ENCODE measurements around the gene VPS26A. TPM values are rescaled to one million over a fixed set of nuclear protein-coding genes. Genes with fewer than 3 reads are reported as not detected.

Gene VPS26A
- total and polyA plus RNA-seq, 2 donors (not counting 3 experiments of a cell fraction or from before 2014, with no cell fraction given), result 11.7 to 60.3 TPM

DNA sequence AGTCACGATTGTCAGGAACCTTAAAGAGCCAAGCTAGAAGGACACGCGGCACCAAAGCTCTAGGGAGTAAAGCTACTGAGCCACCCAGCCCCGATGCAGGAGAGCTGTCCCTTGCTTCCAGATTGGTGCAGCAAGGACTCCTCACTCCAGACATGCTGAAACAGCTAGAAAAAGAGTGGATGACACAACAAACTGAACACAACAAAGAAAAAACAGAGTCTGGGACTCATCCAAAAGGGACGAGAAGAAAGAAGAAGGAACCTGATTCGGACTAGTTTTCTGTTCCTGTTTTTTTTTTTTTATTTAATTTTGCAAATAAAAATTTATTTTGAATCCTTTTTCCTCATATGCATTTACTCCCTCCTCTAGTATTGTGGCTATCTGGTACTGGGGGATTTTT is 84.8 kb downstream of the VPS26A start:
- H3K9ac ChIP-seq (replicated peaks; ENCODE audit: extremely low read depth, insufficient read depth, low read length), result no peak overlapping the region
- DNase-seq (ENCODE audit: low read depth, low spot score), result no peak
- no peaks in the 10 kb centered on the region for H3K4me1 ChIP-seq (ENCODE audit: control insufficient read depth, extremely low read depth, insufficient read depth, low read length)
- no peaks in the 10 kb centered on the region for H3K9me3 ChIP-seq (replicated peaks; ENCODE audit: control insufficient read depth, insufficient read depth, low read length)
- FAIRE-seq, result no peak
- BruUV-seq (replicated peaks), result no TSS peak
- TF ChIP-seq, protein P1, sequence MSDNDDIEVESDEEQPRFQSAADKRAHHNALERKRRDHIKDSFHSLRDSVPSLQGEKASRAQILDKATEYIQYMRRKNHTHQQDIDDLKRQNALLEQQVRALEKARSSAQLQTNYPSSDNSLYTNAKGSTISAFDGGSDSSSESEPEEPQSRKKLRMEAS (IDR thresholded peaks at IDR 0.05; ENCODE audit: insufficient read depth, insufficient read length), result no peak
- TF ChIP-seq POLR2A (IDR thresholded peaks at IDR 0.05; ENCODE audit: low read depth, low read length) (no peak), POLR2AphosphoS5 (IDR thresholded peaks at IDR 0.05; ENCODE audit: insufficient read depth, low read depth, low read length) (no peak), GATA2 (IDR thresholded peaks at IDR 0.05; ENCODE audit: insufficient read depth, insufficient read length, low read depth, low read length) (no peak), JUN (IDR thresholded peaks at IDR 0.05; ENCODE audit: borderline replicate concordance, insufficient read depth, insufficient read length, low read depth) (no peak), EZH2 (IDR thresholded peaks at IDR 0.05; ENCODE audit: borderline replicate concordance, low read depth, low read length, severe bottlenecking) (no peak), FOS (IDR thresholded peaks at IDR 0.05; ENCODE audit: borderline replicate concordance, insufficient read depth, low read length) (no peak), MYC (IDR thresholded peaks at IDR 0.05; ENCODE audit: low read depth, low read length) (no peak)
- TF ChIP-seq, protein P2, sequence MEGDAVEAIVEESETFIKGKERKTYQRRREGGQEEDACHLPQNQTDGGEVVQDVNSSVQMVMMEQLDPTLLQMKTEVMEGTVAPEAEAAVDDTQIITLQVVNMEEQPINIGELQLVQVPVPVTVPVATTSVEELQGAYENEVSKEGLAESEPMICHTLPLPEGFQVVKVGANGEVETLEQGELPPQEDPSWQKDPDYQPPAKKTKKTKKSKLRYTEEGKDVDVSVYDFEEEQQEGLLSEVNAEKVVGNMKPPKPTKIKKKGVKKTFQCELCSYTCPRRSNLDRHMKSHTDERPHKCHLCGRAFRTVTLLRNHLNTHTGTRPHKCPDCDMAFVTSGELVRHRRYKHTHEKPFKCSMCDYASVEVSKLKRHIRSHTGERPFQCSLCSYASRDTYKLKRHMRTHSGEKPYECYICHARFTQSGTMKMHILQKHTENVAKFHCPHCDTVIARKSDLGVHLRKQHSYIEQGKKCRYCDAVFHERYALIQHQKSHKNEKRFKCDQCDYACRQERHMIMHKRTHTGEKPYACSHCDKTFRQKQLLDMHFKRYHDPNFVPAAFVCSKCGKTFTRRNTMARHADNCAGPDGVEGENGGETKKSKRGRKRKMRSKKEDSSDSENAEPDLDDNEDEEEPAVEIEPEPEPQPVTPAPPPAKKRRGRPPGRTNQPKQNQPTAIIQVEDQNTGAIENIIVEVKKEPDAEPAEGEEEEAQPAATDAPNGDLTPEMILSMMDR (IDR thresholded peaks at IDR 0.05; ENCODE audit: extremely low read depth in 1 of 2, insufficient read depth in 1 of 2, low read depth in 1 of 2, low read length in 2 of 2), result no peak
- intact Hi-C loops (cut with micrococcal nuclease) (no loop called here), dilution Hi-C loops (cut with MboI; ENCODE audit: extremely low pct_ligation_motif_present, low sequenced_read_pairs) (no loop called here)
- H2AFZ ChIP-seq (ENCODE audit: low read depth, low read length), result no peak overlapping the region
- no peaks in the 10 kb centered on the region for H3K27me3 ChIP-seq (ENCODE audit: control insufficient read depth in 2 of 2, insufficient read depth in 2 of 2, low read length in 2 of 2)
- POLR2A ChIA-PET, result no interaction called here
- H3K27ac ChIP-seq (ENCODE audit: insufficient read depth, low read depth, low read length), result no peak overlapping the region
- no peaks in the 10 kb centered on the region for H4K20me1 ChIP-seq (replicated peaks; ENCODE audit: control insufficient read depth, extremely low read depth, insufficient read depth, low read length)
- no peaks in the 10 kb centered on the region for H3K79me2 ChIP-seq (ENCODE audit: control insufficient read depth, insufficient read depth, low read length)
- no peak overlapping the region for H3K4me3 ChIP-seq (replicated peaks in 1 of 3; ENCODE audit: insufficient read depth in 1 of 3, low read depth in 1 of 3, low read length in 3 of 3)
- H3K9me1 ChIP-seq (replicated peaks; ENCODE audit: control insufficient read depth, extremely low read depth, insufficient read depth, low read length), result no peaks in the 10 kb centered on the region
- no peak overlapping the region for H3K4me2 ChIP-seq (ENCODE audit: insufficient read depth, low read length)
- CTCF ChIA-PET, result interaction anchor here (0.7 kb wide), 1 partner anchor 184 kb away, joined by 3 read pairs; no protein-coding TSS in a partner anchor
- H3K36me3 ChIP-seq (ENCODE audit: control insufficient read depth in 2 of 2, extremely low read depth in 1 of 2, insufficient read depth in 2 of 2, low read length in 2 of 2), result peaks cover 11 to 12% of the 10 kb centered on the region in 2 experiments
